ENCODE measurements around the gene PCSK6.

- no peak for TF ChIP-seq EZH2phosphoT487 (IDR thresholded peaks at IDR 0.05; ENCODE audit: insufficient read depth, low read depth)
- TF ChIP-seq EZH2 (IDR thresholded peaks at IDR 0.05; ENCODE audit: insufficient read depth, poor library complexity, severe bottlenecking) = no peak
These were observed 24.8 kb upstream of the PCSK6 start for GRCh38 chr15:101514318-101514717.
